Neural progenitor cell (in vitro differentiated cells): ENCODE results near the gene MTRF1L.

Experiments used
- CTCF ChIP-seq: fragments of 200-600 bp; sonication (generic); IDR thresholded peaks from 2 replicates; pipeline ENCODE4 v1.5.1; 2017; ENCODE audit warnings: antibody characterized with exemption, mild to moderate bottlenecking
- EZH2 ChIP-seq: fragments of 200-600 bp; sonication (generic); IDR thresholded peaks from 2 replicates; pipeline ENCODE4 v1.6.1; 2017; ENCODE audit warnings: antibody characterized with exemption, mild to moderate bottlenecking, moderate library complexity

- TF ChIP-seq CTCF (no peak), EZH2 (no peak)
Observed at GRCh38 chr6:152973916-152974315, 28.6 kb downstream of the MTRF1L start.
